ENCODE measurements around the gene RPL36. TPM values are rescaled to one million over a fixed set of nuclear protein-coding genes. Genes with fewer than 3 reads are reported as not detected.

RPL36 gene
- total and polyA plus RNA-seq, 11 donors: 255 to 981 (median 391) TPM

DNA sequence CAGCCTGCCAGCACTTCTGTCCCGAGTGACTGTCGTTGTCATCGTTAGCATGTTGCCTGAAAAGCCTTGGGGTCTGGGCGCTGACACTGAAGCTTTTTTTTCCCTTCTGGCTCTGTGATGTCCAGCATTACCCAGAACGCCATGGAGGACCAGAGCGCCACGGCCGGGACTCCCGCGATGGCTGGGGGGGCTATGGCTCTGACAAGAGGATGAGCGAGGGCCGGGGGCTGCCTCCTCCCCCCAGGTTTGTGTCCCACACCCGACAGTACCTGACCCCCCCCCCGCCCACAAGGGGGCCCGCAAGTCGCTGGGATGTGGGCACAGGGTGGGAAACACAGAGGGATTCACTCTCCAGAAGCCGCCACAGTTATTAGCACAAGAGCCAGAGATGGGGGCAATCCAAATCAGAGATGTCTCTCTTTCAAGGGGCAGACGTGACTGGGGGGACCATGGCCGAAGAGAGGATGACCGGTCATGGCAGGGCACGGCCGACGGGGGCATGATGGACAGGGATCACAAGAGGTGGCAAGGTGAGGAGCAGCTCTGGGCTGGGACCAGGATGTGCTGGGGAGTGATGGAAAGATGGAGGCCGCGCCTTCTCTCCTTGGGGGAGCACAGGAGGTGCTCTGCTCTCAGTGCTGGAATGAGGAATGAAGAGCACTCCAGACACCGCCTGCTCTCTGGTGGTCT lies 23.0 kb upstream of the RPL36 start:
- Histone ChIP-seq H3K27ac (no peak overlapping the region), H3K36me3 (peaks cover 0 to 93% (median 83%) of the 10 kb centered on the region in 9 donors), H3K4me1 (no peaks in the 10 kb centered on the region), H3K4me3 (no peak overlapping the region), H3K27me3 (no peaks in the 10 kb centered on the region), H3K9me3 (no peaks in the 10 kb centered on the region)
- intact Hi-C loops (cut with DNase I): no loop called here
- no peak for TF ChIP-seq POLR2A (IDR thresholded peaks at IDR 0.05)
- TF ChIP-seq, protein P1, sequence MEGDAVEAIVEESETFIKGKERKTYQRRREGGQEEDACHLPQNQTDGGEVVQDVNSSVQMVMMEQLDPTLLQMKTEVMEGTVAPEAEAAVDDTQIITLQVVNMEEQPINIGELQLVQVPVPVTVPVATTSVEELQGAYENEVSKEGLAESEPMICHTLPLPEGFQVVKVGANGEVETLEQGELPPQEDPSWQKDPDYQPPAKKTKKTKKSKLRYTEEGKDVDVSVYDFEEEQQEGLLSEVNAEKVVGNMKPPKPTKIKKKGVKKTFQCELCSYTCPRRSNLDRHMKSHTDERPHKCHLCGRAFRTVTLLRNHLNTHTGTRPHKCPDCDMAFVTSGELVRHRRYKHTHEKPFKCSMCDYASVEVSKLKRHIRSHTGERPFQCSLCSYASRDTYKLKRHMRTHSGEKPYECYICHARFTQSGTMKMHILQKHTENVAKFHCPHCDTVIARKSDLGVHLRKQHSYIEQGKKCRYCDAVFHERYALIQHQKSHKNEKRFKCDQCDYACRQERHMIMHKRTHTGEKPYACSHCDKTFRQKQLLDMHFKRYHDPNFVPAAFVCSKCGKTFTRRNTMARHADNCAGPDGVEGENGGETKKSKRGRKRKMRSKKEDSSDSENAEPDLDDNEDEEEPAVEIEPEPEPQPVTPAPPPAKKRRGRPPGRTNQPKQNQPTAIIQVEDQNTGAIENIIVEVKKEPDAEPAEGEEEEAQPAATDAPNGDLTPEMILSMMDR (IDR thresholded peaks at IDR 0.05): no peak
- ATAC-seq (peak in 1 of 4 donors; percentile 5), DNase-seq (no peak)
- 81 to 89% (median 85%) methylated on average over 16 to 26 of the region's 26 CpGs for WGBS, 4 donors

DNA sequence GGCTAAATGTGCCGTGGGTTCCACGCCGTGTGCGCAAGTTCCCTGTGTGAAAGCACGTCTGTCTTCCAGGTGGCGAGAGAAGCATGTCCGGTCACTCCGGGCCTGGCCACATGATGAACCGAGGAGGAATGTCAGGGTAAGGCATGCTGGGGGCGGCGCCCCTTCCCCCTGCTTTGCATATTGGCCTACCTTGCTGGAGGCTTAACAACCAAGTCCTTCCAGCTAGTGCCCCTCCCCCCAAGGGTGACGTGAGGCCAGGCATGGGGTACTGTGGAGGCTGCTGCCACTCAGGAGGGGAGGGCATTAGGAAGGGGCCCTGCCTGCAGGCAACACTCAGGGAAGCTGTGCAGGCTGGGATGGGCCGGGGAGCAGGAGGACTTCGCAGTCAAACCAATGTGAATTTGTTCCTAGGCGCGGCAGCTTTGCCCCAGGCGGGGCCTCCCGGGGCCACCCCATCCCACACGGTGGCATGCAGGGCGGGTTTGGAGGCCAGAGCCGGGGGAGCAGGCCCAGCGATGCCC lies 22.3 kb upstream of the RPL36 start:
- DNase-seq (no peak), ATAC-seq (peak in 2 of 4 donors; percentile 14 to 23)
- no peak for TF ChIP-seq POLR2A (IDR thresholded peaks at IDR 0.05)
- TF ChIP-seq, protein P1 (IDR thresholded peaks at IDR 0.05): no peak
- Histone ChIP-seq H3K9me3 (no peaks in the 10 kb centered on the region), H3K27ac (no peak overlapping the region), H3K27me3 (no peaks in the 10 kb centered on the region), H3K4me3 (no peak overlapping the region), H3K4me1 (no peaks in the 10 kb centered on the region), H3K36me3 (peaks cover 0 to 86% (median 76%) of the 10 kb centered on the region in 9 donors)
- WGBS, 4 donors: 83 to 88% (median 86%) methylated on average over 8 to 22 of the region's 22 CpGs
- intact Hi-C loops (cut with DNase I): no loop called here

DNA sequence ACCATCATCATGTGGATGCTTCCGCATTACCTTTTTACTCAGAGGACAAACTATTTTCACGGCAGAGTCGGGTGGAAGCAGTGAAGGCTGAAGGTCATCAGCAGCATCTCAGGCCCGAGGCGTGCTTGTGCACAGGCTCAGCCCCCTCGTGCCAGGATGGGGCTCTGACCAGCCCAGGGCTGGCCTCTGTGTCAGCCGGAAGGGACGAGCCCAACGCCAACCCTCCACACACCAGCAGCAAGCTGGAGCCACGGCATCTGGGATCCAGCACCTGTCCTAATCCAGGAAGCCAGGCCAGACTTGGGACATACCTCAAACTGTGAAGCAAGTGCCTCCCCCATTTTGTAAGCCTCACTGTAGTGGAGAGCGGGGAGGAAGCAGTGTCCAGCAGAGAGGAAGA lies 20.9 kb upstream of the RPL36 start:
- Histone ChIP-seq H3K4me1 (no peaks in the 10 kb centered on the region), H3K27ac (no peak overlapping the region), H3K36me3 (peaks cover 0 to 72% (median 62%) of the 10 kb centered on the region in 9 donors), H3K9me3 (no peaks in the 10 kb centered on the region), H3K4me3 (no peak overlapping the region), H3K27me3 (no peaks in the 10 kb centered on the region)
- 82 to 93% (median 85%) methylated on average over 3 to 11 of the region's 11 CpGs for WGBS, 4 donors
- DNase-seq: no peak
- TF ChIP-seq POLR2A (IDR thresholded peaks at IDR 0.05): no peak
- TF ChIP-seq, protein P1 (IDR thresholded peaks at IDR 0.05): no peak
- intact Hi-C loops (cut with DNase I): no loop called here
- no peak for ATAC-seq

DNA sequence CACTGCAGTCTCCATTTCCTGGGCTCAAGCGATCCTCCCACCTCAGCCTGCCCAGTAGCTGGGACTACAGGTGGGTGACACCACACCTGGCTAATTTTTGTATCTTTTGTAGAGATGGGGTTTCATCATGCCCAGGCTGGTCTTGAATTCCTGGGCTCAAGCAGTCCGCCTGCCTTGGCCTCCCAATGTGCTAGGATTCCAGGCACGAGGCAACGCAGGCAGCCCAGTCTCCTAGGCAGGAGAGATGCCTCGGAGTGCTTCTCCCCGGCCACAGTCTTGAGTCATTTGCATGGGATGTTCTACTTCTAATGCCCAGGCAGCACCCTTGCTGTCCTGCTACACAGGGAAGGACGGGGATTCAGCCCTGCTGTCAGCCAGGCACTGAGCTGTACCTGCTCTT lies 18.5 kb upstream of the RPL36 start:
- no peak overlapping the region for H3K4me3 ChIP-seq
- 88 to 100% (median 96%) methylated on average over 4 to 7 of the region's 7 CpGs for WGBS, 4 donors
- ATAC-seq: no peak
- H3K9me3 ChIP-seq: no peaks in the 10 kb centered on the region
- no peaks in the 10 kb centered on the region for H3K27me3 ChIP-seq
- H3K36me3 ChIP-seq: peaks cover 0 to 48% (median 38%) of the 10 kb centered on the region in 9 donors
- no peak for DNase-seq
- TF ChIP-seq POLR2A (IDR thresholded peaks at IDR 0.05): no peak
- TF ChIP-seq, protein P1 (IDR thresholded peaks at IDR 0.05): no peak
- H3K4me1 ChIP-seq: peaks cover 0 to 17% (median 7%) of the 10 kb centered on the region in 12 donors
- H3K27ac ChIP-seq: no peak overlapping the region
- intact Hi-C loops (cut with DNase I): loop anchor here in 1 of 10 donors (10.0 kb wide), 1 partner anchor 47 kb away; the partner anchor contains the start of genes SAFB and SAFB2

All from heart left ventricle (tissue), 16 donors.